Middle frontal gyrus (tissue), 1 donor: Measurements from ENCODE around the gene CADM2.

Source experiments
- DNase-seq: peaks from one replicate; pipeline ENCODE4 v3.0.0-alpha.2; 2015; ENCODE audit warnings: low spot score; ENCODE audit errors: extremely low spot score

CADM2 gene

DNA sequence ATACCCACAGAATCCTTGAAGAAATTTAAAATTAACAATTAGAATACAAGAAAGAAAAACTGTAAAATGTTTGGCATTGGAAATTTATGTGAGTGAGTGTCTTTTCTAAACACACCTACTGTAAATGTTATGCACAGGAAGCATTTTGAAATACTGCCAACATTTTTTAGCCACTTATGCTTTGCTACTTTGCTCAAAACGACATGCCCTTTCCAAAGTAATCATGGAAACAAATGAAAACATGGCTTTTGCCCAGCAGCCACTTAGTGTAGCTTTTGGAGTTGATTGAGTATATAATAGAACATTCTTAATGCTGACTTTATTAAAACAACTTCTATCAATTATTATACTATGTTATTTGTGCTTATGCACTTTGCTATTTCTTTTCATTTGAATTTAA lies 823.0 kb downstream of the CADM2 start:
- DNase-seq = no peak

DNA sequence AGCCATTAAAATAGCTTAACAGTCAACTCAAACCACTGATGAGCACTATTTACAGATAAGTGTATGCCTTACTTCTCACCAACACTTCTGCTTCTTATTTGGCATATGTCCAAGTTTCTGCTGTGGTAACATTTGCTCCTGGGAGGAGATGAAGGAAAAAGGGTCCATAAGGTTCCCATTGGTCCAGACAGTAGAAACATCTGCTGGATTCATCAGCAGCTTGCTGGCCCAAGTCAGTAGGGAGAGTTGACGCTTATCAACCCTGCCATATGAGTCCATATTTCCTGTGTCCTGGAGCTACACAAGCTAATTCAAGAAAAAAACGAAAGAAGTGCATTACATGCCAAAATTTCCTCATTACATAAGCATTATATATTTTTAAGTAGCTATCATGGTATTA lies 824.5 kb downstream of the CADM2 start:
- DNase-seq = no peak

DNA sequence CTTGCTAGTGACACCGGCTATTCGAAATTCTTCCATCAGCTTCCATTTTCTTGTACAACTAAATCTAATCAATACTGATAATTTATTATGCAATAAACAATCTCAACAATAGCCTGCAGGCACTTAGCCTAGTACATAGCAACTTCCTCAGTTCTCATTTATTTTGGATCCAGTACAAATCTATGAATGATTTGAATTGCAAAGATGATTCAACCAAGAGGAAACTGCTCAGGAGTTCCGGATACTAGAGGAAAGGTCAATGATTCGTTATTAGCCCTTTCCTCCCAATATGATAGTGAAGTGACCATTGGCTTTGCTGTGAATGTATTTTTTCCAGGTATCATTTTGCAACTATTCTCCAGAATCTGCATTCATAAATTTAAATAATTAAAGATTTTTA lies 827.0 kb downstream of the CADM2 start:
- no peak for DNase-seq

DNA sequence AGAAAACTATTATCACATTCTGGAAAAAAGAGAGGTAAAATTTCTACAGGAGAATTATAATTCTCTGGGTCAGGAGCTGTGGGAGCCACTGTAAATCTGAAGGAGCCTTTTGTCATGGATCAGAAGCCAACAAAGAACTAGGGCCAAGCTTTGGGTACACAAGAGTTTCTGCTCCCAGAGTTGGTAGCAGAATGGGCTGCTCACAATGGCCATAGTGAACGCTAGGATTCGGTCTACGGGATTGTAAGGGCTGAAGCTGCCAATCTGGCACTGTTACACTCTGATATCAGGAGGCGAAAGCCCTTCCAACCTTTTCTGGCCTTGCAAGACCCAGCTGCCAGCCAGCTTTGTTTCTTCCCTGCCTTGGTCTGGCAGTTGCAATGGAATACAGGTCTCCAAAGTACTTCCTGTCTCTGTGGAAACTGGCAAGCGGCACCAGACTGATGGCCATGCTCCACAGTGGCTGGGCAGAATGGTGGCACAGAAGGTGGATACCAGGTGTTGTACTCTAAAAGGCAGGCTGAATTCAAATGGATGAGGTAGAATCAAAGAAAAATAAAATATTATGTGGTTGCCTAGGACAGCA lies 831.7 kb downstream of the CADM2 start:
- DNase-seq = no peak

DNA sequence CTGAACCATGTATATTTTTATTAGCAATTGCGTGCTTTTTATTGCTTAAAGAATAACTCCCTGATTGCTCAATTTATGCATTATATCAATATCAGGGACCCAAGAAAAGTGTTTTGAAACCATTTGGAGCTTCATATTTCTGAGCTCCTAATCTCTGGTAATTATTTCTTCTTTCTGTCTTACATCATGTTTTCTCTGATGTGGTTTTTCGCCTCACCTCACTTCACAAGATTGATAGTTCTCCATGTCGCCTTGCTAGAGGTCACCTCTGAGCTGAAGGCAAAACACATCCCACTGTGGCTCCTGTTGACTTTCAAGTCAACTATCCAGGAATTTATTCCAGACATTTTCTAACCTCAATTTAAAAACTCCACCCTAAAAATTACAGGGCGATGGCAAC lies 837.4 kb downstream of the CADM2 start:
- DNase-seq = no peak

DNA sequence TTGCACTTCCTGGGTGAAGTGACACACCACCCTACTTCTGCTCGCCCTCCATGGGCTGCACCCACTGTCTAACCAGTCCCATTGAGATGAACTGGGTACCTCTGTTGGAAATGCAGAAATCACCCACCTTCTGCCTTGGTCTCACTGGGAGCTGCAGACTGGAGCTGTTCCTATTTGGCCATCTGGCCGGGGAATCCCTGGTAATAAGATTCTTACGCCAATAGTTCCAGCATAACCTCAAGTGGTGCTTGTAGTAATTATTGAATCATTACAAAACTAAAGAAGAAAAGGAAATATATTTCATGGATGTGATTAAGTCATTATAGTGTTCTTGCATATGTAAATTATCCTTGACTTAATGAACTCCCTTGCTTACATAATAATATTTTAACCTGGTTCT lies 841.9 kb downstream of the CADM2 start:
- DNase-seq = no peak

DNA sequence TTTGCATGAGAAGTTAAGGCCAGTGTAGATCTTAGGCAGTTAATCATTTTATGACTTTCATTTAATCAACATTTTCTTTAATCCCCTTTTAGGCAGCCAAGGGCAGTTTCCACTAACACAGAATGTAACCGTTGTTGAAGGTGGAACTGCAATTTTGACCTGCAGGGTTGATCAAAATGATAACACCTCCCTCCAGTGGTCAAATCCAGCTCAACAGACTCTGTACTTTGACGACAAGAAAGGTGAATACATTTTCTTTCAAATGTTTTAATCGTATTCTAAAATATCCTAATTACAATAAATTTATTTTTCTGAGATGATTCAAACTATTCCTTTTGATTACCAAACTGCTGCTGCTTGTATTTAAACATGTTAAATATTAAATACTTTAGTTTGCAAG lies 843.2 kb downstream of the CADM2 start:
- no peak for DNase-seq

DNA sequence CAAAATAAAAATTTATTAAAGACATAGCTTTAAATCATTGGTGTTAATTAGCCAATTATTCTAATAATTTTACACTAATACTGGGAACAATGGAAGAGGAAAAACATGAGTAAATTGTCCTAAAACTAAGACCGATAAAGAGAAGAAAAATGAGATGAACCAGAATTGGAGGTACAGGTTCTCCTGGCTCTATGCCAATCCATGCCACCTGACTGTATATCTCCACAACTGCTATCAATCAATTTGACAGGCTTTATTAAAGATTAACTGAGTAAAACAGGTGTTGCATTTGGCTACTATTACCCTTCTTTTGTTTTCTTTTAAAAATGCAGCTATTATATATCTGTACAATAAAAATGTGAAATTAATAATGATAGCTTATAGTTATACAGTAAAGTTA lies 850.0 kb downstream of the CADM2 start:
- DNase-seq = no peak

DNA sequence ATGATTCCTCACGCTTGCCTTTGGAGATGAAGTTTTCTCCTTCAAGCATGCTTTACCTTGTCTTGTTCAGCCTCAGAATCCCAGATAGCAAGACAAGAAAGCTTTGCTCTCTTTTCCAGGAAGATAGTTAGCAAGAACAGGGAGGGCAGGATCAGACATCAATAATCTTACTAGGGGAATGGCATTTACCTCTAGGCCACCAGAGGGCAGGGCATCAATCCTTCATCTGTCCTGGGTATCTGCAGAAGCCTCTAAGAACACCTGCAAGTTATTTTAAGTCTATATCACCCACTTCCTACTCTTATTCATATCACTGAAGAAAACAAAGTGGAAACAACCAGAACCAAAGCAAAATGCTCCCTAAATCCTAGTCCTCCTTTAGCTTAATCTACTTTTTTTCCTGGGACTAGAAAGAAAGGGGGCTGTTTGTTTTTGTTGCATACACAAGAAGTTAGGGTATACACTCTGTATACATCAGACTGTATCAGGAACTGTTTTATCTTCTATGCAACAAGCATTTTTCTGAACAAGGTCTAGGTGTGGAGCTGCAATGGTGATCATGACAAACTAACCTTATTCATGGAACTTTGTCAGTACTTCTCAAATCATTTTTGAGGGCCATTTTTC lies 862.5 kb downstream of the CADM2 start:
- DNase-seq = no peak

DNA sequence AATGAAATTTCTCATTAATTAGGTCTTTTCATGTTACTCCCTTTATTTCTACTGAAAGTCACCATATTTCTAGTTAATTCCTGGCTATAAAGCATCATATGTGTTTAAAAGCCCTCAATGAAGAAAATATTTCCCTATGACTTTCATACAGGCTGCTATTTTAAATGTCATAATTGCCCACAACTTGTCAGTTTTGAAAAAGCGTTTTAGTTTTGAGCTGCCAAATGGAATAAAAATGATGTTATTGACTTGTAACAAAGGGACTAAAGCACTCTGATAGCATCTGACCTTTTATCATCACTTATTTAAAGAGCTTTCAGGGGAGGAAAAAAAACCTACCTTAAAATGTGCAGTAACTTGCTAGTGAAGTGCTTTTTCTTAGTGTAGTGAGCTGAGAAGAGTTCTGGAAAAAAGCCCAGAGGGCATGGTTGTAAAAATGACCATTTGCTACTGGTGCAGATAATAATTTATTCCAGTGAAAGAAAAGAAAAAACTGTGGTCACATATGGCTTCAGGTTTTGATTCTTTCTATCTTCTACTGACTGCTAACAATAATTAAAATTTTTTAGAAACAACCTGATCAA lies 877.2 kb downstream of the CADM2 start:
- no peak for DNase-seq

DNA sequence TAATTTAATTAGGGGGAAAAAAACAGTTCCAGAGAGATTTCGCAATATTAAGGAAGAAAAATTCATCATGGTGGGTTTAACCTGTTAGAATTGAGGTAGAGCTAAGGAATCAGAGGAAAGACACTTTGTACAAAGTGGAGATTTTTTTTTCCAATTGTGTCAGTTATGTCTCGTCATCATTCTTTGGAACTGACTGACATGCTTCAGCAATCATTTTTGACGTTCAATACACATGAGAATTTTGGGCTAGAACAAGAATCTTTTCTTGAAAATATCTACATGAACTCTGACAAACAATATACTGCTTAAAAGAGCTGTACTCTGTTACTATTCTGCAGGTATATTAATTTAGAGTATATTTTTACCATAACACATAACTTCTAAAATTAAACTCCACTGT lies 878.6 kb downstream of the CADM2 start:
- no peak for DNase-seq

DNA sequence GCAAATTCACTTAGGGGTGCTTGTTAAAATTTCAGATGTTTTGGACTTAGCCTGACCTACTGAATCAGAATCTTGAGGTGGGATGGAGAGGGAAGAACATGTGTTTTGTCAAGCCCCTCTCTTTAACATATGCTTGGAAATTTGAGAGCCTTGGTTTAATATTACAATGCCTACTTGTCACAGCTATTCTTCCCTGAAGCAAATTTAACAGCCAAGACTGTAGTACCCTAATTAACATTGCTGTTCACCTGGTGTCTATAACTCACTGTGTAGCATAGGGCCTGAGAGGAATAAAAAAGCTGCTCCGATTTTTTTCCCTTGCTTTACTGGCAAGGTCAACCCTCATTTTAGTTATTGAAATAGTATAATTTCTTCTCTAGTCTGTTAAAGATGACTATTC lies 880.1 kb downstream of the CADM2 start:
- DNase-seq = no peak

DNA sequence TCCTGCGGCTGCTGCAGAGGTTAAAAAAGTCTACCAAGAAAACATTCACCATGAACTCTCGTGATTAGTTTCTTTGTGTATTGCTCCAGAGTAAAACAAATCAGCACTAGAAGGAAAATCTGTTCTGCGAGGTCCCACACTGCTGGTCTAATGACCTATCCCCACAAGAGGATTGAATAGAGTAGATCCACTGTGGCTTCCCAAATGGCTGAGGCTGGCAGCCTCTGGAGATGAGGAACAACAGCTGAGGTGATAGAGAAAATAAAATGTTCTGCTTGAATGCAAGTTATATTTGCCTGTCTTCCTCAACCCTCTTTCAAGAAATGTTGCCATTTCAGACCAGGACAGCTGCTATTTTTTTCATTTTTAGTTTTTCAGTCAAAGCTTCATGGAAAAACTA lies 883.3 kb downstream of the CADM2 start:
- no peak for DNase-seq

DNA sequence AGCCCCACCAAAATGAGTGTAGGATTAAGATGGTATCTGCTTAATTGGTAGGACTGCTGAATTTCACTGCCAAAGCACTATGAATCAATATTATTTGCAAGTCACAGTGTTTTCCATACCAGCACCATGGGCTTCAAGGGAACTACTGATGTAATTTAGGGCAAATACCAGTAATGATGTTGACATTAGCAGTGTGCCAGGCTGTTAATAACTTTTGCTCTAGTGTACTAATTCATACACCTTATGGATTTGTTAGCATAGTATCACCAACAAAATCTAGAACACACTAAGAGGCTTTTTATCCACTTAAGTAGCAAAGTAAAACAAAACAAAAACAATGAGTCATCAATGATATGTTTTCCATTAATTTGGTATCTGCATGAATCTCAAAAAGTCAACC lies 888.2 kb downstream of the CADM2 start:
- no peak for DNase-seq

DNA sequence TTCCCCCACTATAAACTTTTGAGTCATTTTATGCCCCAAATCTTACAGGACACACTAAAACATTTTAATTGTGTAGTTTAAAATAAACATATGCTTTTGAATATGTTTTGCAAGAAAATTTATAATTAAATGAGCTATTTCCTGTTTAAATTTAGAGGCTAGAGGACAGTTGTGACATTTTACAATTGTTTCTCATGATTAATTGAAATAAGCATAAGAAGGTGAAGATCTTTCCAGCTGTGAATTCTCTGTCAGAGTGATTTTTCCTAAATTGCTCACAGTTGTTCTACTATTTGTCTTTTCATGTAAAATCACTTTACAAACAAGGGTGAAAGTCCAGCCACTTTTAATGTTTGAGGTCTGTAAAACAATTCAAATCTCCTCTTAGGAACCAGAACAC lies 892.3 kb downstream of the CADM2 start:
- DNase-seq = no peak

DNA sequence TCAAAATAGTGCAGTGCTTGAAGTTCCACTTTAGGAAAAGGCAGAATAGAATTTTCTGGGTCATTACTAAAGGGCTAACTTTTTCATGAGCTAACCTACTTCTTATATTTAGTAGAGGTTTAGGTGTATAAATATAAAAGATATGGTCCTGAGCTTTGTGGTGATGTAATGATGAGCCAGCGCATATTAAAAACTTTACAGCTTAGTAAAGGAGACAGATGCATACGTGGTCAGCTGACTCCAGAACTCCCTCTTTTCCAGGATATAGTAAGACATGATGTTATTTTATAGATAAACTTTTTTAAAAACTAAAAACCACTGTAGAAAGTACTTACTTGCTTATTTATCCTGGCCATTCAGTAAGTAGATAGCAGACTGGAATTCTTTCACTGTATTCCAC lies 895.0 kb downstream of the CADM2 start:
- no peak for DNase-seq

DNA sequence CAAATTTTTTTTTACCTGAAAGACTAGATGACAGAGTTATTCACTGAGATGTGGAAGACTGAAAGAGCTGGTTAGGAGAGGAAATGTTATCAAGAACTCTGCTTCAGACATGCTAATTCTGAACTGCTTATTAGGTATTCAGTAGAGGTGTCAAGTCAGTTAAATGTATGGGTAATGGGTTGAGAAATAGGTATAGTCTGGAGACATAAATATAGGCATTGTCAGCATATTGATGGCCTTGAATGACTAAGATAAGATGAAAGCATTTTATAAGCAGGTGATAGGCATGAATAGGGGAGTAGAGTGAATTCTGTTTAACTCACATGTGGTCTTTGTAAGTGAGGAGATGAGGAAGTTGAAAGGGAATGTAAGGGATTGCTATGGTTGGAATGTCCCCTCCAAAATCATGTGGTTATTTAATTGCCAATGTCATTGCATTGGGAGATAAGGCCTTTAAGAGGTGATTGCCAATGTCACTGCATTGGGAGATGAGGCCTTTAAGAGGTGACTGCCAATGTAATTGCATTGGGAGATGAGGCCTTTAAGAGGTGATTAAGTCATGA lies 904.2 kb downstream of the CADM2 start:
- no peak for DNase-seq

DNA sequence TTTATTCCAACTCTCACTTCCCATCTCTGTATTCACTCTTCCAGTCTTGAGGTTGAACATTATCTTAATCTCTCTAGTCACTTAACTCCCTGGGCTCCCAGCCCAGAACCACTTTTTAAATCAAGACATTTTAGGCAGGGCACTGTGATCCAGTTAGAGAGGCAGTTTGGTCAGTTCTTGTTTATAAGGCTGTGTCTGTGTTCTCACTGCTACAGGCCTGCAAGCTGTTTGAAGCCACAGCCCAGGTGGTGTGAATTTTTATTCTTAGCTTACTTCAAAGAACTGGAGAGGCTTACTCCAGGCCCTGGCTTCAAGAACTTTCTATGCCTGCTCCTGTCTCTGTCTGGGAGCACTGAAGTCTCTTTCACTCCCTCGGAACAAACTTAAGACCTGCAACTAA lies 906.1 kb downstream of the CADM2 start:
- DNase-seq = no peak

DNA sequence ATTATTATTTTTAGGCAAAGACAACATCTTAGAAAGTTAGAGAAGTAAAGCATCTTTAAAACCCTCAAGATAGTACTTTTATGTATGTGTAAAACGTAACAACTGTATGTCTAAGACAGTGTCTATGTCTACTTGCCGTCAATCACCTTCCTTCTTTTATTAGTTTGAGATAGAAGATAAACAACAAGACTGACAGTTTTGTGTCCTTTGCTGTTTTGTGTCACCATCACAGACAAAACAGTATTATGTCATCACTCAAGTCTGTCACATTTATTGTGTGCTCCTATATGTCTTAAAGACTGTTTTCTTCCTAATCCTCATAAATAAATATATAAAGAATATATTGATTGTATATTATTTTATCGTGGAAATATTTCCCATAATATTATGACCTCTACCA lies 908.3 kb downstream of the CADM2 start:
- DNase-seq = no peak

DNA sequence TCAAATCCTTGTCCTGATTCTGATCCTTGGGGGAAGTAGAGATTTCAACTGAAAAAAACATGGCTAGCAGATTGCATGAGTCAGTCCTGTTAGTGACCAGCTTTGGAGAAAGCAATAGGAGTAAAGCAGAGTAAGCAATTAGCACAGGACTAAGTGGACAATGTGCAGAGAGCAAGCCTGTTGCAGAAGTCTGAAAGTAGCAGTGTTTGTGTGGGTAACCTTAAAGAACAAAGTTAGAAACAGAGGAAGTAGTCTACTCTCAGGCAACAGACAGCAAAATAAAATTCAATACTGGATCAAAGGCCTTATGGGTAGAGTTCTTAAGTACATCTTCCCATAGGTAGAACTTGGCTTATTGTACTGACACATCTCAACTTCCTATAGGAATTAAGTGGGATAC lies 916.8 kb downstream of the CADM2 start:
- DNase-seq = no peak

DNA sequence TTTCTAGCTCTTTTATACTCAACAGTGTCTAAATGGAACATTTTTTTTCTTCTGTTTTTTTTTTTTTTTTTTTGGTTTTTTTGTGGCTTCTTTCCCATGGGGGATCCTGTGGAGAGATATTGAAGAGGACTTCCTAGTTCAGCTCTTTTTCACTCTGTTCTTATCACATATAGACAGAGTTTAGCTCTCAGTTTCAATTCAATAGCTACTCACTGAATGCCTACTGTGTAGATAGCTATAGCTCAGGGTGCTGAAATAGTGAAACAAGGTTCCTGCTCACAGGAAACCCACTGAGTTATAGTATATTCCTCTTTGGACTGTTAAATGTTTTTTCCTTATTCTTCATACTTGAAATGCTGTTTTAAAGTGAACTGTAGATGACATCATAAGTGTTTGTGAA lies 918.8 kb downstream of the CADM2 start:
- DNase-seq = no peak

DNA sequence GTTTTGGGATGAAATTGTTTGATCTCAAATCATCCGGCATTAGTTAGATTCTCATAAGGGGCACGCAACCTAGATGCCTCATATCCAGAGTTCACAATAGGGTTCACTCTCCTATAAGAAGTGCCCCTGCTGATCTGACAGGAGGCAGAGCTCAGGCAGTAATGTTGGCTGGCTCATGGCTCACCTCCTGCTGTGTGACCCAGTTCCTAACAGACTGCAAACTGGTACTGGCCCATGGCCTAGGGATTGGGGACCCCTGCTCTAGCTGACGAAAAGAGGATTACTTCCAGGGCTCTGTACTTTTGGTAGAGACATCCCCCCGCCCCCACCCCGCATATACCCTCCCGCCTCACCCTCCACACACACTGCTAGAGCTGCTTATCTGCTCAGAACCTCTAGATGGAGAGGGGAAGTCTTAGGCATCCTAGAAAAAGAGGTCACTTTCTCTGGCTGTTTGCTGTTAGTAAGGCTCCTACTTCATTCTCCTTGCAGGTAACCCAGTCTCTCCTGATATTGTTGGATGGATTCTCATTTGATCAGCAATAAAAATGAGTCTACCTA lies 923.1 kb downstream of the CADM2 start:
- DNase-seq = no peak

DNA sequence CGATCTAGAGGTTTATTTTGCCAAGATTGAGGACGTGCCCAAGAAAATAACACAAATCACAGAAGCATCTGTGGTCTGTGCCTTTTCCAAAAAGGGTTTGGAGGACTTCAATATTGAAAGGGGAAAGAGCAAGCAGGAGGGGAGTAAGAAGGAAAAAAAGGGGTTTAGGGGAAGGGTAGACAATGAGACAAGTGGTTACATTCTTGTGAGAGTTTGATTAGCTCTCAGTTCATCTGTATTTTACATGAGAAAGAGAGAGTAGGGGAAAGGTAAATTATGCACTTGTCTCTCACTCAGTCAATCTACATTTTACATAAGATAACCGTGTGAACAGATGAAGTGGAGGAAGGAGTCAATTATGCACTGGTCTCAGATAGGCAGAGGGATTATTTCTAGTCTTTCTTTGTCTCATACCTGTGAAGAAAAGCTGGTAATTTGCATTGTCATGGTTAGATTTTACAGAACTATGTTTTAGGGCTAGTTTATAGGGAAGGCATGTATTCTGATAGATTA lies 931.3 kb downstream of the CADM2 start:
- no peak for DNase-seq
